GM23338 (cell line): ENCODE results near the gene CARF.

Experiments
- CREB1 ChIP-seq: fragments of 250-450 bp; sonication (Bioruptor Pico); IDR thresholded peaks from 2 replicates; pipeline ENCODE4 v1.5.0; 2020; ENCODE audit warnings: low read depth, mild to moderate bottlenecking, moderate library complexity
- CTCF ChIP-seq, 2 experiments: fragments of 200-600 bp in 1 of 2; sonication (generic) in 1 of 2; conservative IDR thresholded peaks; 2 replicates each; pipeline versions ENCODE4 v1.5.1 to v1.6.1; 2016 to 2017; ENCODE audit warnings: antibody characterized with exemption in 2 of 2, low read depth in 2 of 2, mild to moderate bottlenecking in 2 of 2, moderate library complexity in 1 of 2
- EZH2 ChIP-seq: fragments of 200-600 bp; sonication (generic); IDR thresholded peaks from one replicate; pipeline ENCODE4 v1.8.0; 2017; ENCODE audit warnings: antibody characterized with exemption, mild to moderate bottlenecking, low read depth; ENCODE audit not compliant: unreplicated experiment
- EZH2phosphoT487 ChIP-seq: fragments of 200-600 bp; sonication (generic); IDR thresholded peaks from one replicate; pipeline ENCODE4 v1.8.1; 2018; ENCODE audit warnings: antibody characterized with exemption; ENCODE audit not compliant: unreplicated experiment
- JUNB ChIP-seq: IDR thresholded peaks from one replicate; pipeline ENCODE4 v1.6.1; 2016; ENCODE audit warnings: antibody characterized with exemption; ENCODE audit not compliant: unreplicated experiment
- POLR2AphosphoS5 ChIP-seq: IDR thresholded peaks from 2 replicates; pipeline ENCODE4 v1.6.1; 2016; ENCODE audit warnings: antibody characterized with exemption, low read depth
- REST ChIP-seq: IDR thresholded peaks from one replicate; pipeline ENCODE4 v1.6.1; 2018; ENCODE audit warnings: antibody characterized with exemption; ENCODE audit not compliant: unreplicated experiment
- STAT1 ChIP-seq: IDR thresholded peaks from one replicate; pipeline ENCODE4 v1.6.1; 2016; ENCODE audit warnings: antibody characterized with exemption; ENCODE audit not compliant: unreplicated experiment
- ZNF462 ChIP-seq: fragments of 250-450 bp; sonication (Bioruptor Pico); IDR thresholded peaks from 2 replicates; pipeline ENCODE4 v1.5.0; 2020; ENCODE audit warnings: mild to moderate bottlenecking, moderate library complexity

GRCh38 chr2:203025592-203025991, 113.5 kb downstream of the CARF start:
- TF ChIP-seq CTCF (conservative IDR thresholded peaks at IDR 0.05; ENCODE audit: low read depth in 2 of 2) (no peak), STAT1 (no peak), EZH2 (no peak), REST (no peak), ZNF462 (CRISPR knock-in tag) (no peak), POLR2AphosphoS5 (no peak), JUNB (no peak), CREB1 (CRISPR knock-in tag) (no peak), EZH2phosphoT487 (no peak)
